Upper lobe of left lung (tissue), 6 donors: ENCODE measurements around the gene STAP2. TPM values are rescaled to one million over a fixed set of nuclear protein-coding genes. Genes with fewer than 3 reads are reported as not detected.

Experiments
- ATAC-seq, 2 donors: fragments of 200-7000 bp; cut with Tn5 transposase; one replicate each; pipeline ENCODE4 v1.9.1; 2022; ENCODE audit warnings: mild to moderate bottlenecking in 2 of 2, moderate library complexity in 2 of 2; ENCODE audit not compliant: low FRiP score in 2 of 2
- DNase-seq, 2 donors: peaks; one replicate each; pipeline ENCODE4 v3.0.0-alpha.2; 2019 to 2020
- H3K27ac ChIP-seq, 4 donors: fragments of 200-600 bp; sonication (generic); one replicate each; pipeline ENCODE4 v1.5.1; 2016 to 2019
- H3K27me3 ChIP-seq, 4 donors: fragments of 200-600 bp; sonication (generic); one replicate each; pipeline ENCODE4 v1.5.1; 2017 to 2019
- H3K36me3 ChIP-seq, 4 donors: fragments of 200-600 bp; sonication (generic); one replicate each; pipeline ENCODE4 v1.5.1; 2016 to 2019
- H3K4me1 ChIP-seq, 4 donors: fragments of 200-600 bp; sonication (generic); one replicate each; pipeline ENCODE4 v1.5.1; 2018 to 2019
- H3K4me3 ChIP-seq, 4 donors: fragments of 200-600 bp; sonication (generic); one replicate each; pipeline ENCODE4 v1.5.1; 2017 to 2019; ENCODE audit warnings: mild to moderate bottlenecking in 2 of 4, moderate library complexity in 1 of 4
- H3K9me3 ChIP-seq, 4 donors: fragments of 200-600 bp; sonication (generic); one replicate each; pipeline ENCODE4 v1.5.1; 2018 to 2019
- EP300 ChIP-seq, 4 donors: sonication (generic); formaldehyde crosslinking; IDR thresholded peaks; one replicate each; pipeline ENCODE4 v1.5.1; 2017; ENCODE audit warnings: antibody characterized with exemption in 4 of 4, control low read depth in 2 of 4
- POLR2A ChIP-seq, 4 donors: fragments of 450-650 bp; IDR thresholded peaks; one replicate each; pipeline ENCODE4 v1.5.1; 2016 to 2017; ENCODE audit warnings: antibody characterized with exemption in 4 of 4, mild to moderate bottlenecking in 2 of 4
- POLR2AphosphoS5 ChIP-seq, 2 donors: sonication (generic); formaldehyde crosslinking; IDR thresholded peaks; one replicate each; pipeline ENCODE4 v1.5.1; 2017; ENCODE audit warnings: antibody characterized with exemption in 2 of 2
- WGBS, 2 donors: methylation state at CpG; one replicate each; pipeline ENCODE4 v1.1.5; 2017 to 2018; 5-methylcytosine and 5-hydroxymethylcytosine counted together
- total RNA-seq, 6 donors: library from RNA; depleted of rRNA in 4 of 6; stranded (reverse); fragments of >200 nt in 4 of 6; gene quantifications; one replicate each; pipeline versions ENCODE4 v1.1.0 to v1.2.1, GENCODE V29; 2016 to 2021
- TF ChIP-seq, protein P1 (sequence below), 6 experiments: fragments of 450-650 bp in 4 of 6; fragments of 200-600 bp in 2 of 6; sonication (generic) in 2 of 6; IDR thresholded peaks; one replicate each; pipeline ENCODE4 v1.5.1; 2016 to 2019; ENCODE audit warnings: antibody characterized with exemption in 6 of 6
- donor health status: DM: no; HTN: no; CAD: no; lungs with moderate emphysema.
- donor health status: DM: no; HTN: yes; CAD: no; lungs with severe emphysema.

STAP2 gene
- total RNA-seq, 6 donors from 2014 or later = 11.2 to 39.8 (median 14.7) TPM

DNA sequence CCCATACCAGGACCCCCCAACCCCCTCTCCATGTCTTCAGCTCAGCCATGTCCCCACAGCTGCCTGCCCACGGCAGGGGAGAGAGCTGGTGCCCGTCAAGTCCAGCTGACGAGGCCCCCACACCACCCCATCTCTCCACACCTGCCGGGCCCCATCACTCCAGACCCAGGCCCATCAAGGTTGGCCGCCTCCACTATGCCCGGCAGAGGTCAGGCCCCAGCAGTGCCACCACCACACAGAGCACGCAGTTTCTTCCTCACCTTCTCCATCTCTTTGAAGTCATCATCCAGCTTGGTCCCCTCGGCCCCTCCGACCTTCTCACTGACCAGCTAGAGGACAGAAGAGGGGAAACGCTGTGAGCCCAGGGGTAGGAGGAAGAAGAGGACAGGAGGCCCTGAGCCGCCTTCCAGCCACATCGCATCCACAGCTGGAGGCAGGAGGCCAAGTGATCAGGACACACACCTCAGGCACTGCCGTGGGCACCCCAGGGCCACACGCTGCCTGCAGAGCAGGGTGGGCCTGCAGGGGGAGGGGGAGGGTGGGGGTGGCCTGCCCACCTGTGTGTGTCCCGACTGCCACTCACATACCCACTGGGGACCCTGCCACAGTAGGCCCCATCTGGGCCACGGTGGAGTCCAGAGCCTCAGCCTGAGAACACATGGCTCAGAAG, 28.2 kb upstream of the STAP2 start:
- DNase-seq = no peak
- TF ChIP-seq, protein P1, sequence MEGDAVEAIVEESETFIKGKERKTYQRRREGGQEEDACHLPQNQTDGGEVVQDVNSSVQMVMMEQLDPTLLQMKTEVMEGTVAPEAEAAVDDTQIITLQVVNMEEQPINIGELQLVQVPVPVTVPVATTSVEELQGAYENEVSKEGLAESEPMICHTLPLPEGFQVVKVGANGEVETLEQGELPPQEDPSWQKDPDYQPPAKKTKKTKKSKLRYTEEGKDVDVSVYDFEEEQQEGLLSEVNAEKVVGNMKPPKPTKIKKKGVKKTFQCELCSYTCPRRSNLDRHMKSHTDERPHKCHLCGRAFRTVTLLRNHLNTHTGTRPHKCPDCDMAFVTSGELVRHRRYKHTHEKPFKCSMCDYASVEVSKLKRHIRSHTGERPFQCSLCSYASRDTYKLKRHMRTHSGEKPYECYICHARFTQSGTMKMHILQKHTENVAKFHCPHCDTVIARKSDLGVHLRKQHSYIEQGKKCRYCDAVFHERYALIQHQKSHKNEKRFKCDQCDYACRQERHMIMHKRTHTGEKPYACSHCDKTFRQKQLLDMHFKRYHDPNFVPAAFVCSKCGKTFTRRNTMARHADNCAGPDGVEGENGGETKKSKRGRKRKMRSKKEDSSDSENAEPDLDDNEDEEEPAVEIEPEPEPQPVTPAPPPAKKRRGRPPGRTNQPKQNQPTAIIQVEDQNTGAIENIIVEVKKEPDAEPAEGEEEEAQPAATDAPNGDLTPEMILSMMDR (IDR thresholded peaks at IDR 0.05) = no peak
- TF ChIP-seq POLR2A (IDR thresholded peaks at IDR 0.05) (no peak), EP300 (IDR thresholded peaks at IDR 0.05) (no peak), POLR2AphosphoS5 (IDR thresholded peaks at IDR 0.05) (no peak)
- peaks cover 22 to 64% (median 43%) of the 10 kb centered on the region in 4 donors for H3K36me3 ChIP-seq
- no peak overlapping the region for H3K27ac ChIP-seq
- 93 to 96% methylated on average over 8 to 16 of the region's 16 CpGs for WGBS, 2 donors
- no peaks in the 10 kb centered on the region for H3K9me3 ChIP-seq
- no peak for ATAC-seq
- no peaks in the 10 kb centered on the region for H3K27me3 ChIP-seq
- H3K4me1 ChIP-seq = peaks cover 35 to 42% (median 40%) of the 10 kb centered on the region in 4 donors
- no peak overlapping the region for H3K4me3 ChIP-seq

DNA sequence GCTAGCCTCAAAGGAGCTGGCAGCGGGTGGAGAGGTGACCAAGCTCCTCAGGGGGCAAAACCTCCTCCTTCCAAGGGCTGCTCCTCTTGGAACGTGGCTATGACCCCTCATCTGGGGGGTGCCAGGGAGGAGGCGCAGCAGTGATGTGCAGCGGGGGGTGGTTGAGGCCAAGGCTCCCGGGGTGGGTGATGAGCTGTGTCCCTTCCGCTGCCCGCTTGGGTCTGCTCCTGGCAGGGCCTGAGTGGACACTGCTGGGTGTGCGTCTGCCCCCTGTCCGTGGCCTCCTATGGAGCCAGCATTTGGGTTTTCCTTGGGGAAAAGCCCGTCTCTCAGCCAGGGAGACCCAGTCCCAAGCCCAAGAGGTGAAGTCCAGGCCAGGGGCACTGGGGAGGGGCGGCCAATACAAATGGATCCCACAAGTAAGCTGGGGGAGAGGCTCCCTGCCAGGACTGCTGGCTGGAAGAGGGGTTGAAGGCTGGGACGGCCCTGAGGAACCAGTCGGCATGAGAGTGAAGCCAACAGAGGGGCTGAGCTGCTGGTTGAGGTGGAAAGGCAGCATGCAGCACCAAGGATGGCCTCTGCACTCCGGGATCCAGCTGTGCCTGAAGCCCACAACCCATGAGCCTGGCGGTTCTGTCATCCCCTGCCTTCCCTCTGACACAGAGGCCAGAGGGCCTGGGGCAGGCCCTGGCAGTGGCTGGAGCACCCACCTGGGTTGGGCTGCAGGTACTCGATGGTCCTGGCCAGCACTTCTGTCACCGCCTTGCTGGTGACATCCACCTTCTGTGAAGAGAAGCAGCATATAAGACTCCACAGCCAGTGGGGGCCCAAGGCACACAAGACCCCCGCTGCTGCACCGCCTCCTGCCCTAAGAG, 27.4 kb upstream of the STAP2 start:
- Histone ChIP-seq H3K4me3 (no peak overlapping the region), H3K9me3 (no peaks in the 10 kb centered on the region), H3K4me1 (peaks cover 32 to 37% (median 34%) of the 10 kb centered on the region in 4 donors), H3K27ac (no peak overlapping the region), H3K27me3 (no peaks in the 10 kb centered on the region), H3K36me3 (peaks cover 22 to 67% (median 51%) of the 10 kb centered on the region in 4 donors)
- no peak for TF ChIP-seq POLR2AphosphoS5 (IDR thresholded peaks at IDR 0.05)
- no peak for TF ChIP-seq EP300 (IDR thresholded peaks at IDR 0.05)
- TF ChIP-seq POLR2A (IDR thresholded peaks at IDR 0.05) = no peak
- TF ChIP-seq, protein P1 (IDR thresholded peaks at IDR 0.05) = no peak
- DNase-seq (no peak), ATAC-seq (no peak)
- 89 to 94% methylated on average over 8 to 16 of the region's 19 CpGs for WGBS, 2 donors

DNA sequence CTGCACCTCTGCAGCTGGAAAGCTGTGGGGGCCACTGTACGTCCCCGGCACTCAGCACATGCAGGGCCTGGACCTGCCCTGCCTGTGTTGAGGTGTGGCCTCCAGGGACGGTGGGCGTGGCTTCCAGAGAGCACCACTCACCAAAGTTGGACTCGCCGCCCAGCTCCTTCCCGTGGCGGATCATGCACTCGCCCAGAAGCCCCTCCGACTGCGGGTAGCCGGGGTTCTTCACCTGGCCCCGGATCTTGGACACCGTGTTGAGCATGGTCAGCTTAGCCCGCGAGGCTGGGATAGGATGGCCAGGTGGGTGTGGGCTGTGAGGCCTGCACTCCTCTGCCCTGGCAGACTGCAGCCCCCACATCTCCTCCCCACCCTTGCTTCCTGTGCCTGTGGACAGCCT, 26.7 kb upstream of the STAP2 start:
- WGBS, 2 donors = 90% methylated on average over 9 of the region's 16 CpGs; no CpG with 5 or more reads in 1 of the 2 donors
- DNase-seq (peak in 1 of 2 donors; percentile 69), ATAC-seq (no peak)
- Histone ChIP-seq H3K36me3 (peaks cover 22 to 71% (median 57%) of the 10 kb centered on the region in 4 donors), H3K4me3 (no peak overlapping the region), H3K27ac (no peak overlapping the region), H3K9me3 (no peaks in the 10 kb centered on the region), H3K27me3 (no peaks in the 10 kb centered on the region), H3K4me1 (peaks cover 26 to 33% (median 28%) of the 10 kb centered on the region in 4 donors)
- TF ChIP-seq, protein P1 (IDR thresholded peaks at IDR 0.05) = no peak
- no peak for TF ChIP-seq POLR2AphosphoS5 (IDR thresholded peaks at IDR 0.05)
- TF ChIP-seq POLR2A (IDR thresholded peaks at IDR 0.05) = no peak
- TF ChIP-seq EP300 (IDR thresholded peaks at IDR 0.05) = no peak

DNA sequence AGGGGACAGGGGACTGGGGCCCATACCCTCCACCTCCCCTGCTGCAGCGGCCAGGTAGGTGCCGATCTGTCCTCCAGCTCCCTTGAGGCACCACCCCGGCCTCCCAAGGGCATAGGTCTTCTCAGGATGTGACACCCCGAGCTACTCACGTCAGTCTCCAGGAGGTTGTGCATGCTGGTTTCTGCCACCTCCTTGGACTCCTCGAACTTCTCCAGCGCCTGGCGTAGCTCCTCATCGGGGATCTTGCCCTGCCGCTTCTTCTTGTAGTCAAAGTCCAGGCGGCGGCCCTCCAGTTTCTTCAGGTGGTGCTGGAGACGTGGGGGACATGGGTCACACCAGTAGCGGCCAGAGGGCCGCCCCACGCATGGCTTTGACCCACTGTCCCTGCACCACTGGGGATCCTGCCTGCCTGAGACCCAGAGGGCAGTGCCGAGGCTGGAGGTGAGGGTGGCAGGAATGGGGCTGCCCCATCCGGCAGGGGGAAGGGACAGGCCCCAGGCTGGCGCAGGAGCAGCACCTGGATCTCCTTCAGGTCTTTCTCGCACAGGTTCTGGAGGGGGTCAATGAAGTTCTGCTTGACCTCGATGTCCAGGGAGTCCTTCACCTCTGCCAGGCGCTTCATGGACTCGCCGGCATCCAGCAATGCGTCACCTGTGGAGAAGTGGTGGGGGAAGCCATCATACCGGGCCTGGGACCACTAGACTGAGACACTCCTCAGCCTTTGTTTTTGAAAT, 25.1 kb upstream of the STAP2 start:
- Histone ChIP-seq H3K36me3 (peaks cover 22 to 87% (median 72%) of the 10 kb centered on the region in 4 donors), H3K9me3 (no peaks in the 10 kb centered on the region), H3K4me1 (peaks cover 10 to 17% (median 12%) of the 10 kb centered on the region in 4 donors), H3K27ac (no peak overlapping the region), H3K4me3 (no peak overlapping the region), H3K27me3 (no peaks in the 10 kb centered on the region)
- TF ChIP-seq EP300 (IDR thresholded peaks at IDR 0.05) (no peak), POLR2AphosphoS5 (IDR thresholded peaks at IDR 0.05) (no peak), POLR2A (IDR thresholded peaks at IDR 0.05) (no peak)
- TF ChIP-seq, protein P1 (IDR thresholded peaks at IDR 0.05) = no peak
- 93 to 95% methylated on average over 16 to 23 of the region's 26 CpGs for WGBS, 2 donors
- no peak for DNase-seq
- ATAC-seq = no peak
